Thymus (tissue), 11 donors: ENCODE results near the gene FAM228A. TPM values are rescaled to one million over a fixed set of nuclear protein-coding genes. Genes with fewer than 3 reads are reported as not detected.

Source experiments
- DNase-seq, 9 donors: peaks; one replicate each; pipeline ENCODE4 v3.0.0-alpha.2; 2013; ENCODE audit warnings: low spot score in 9 of 9, low read depth in 6 of 9, missing footprints in 1 of 9
- H3K27ac ChIP-seq, 2 donors: one replicate each; pipeline ENCODE4 v1.5.1; 2013; ENCODE audit warnings: control low read depth in 1 of 2, low read depth in 1 of 2, low read length in 1 of 2, mild to moderate bottlenecking in 1 of 2, moderate library complexity in 1 of 2
- H3K27me3 ChIP-seq, 2 donors: one replicate each; pipeline ENCODE4 v1.5.1; 2013; ENCODE audit warnings: low read length in 1 of 2; ENCODE audit not compliant: control insufficient read depth in 2 of 2, insufficient read depth in 1 of 2
- H3K36me3 ChIP-seq, 2 donors: one replicate each; pipeline ENCODE4 v1.5.1; 2013; ENCODE audit warnings: low read length in 1 of 2, mild to moderate bottlenecking in 1 of 2, moderate library complexity in 1 of 2; ENCODE audit not compliant: control insufficient read depth in 2 of 2, insufficient read depth in 2 of 2
- H3K4me1 ChIP-seq, 2 donors: one replicate each; pipeline ENCODE4 v1.5.1; 2013; ENCODE audit warnings: low read length in 2 of 2; ENCODE audit not compliant: control insufficient read depth in 2 of 2, insufficient read depth in 2 of 2
- H3K4me3 ChIP-seq, 2 donors: one replicate each; pipeline ENCODE4 v1.5.1; 2013; ENCODE audit warnings: low read length in 2 of 2, control low read depth in 1 of 2, mild to moderate bottlenecking in 1 of 2
- H3K9me3 ChIP-seq, 2 donors: one replicate each; pipeline ENCODE4 v1.5.1; 2013; ENCODE audit warnings: low read length in 1 of 2, mild to moderate bottlenecking in 1 of 2; ENCODE audit not compliant: control insufficient read depth in 2 of 2, insufficient read depth in 1 of 2
- WGBS: extraction: QIAGEN DNeasy Blood & Tissue Kit; methylation state at CpG from one replicate; pipeline ENCODE4 v1.1.7; 2013; 5-methylcytosine and 5-hydroxymethylcytosine counted together
- polyA plus RNA-seq: library from polyadenylated mRNA; stranded (reverse); fragments of 200-250 nt; gene quantifications from one replicate; pipeline ENCODE4 v1.2.3, GENCODE V29; 2013
- total RNA-seq: library from RNA; stranded (reverse); fragments of 120-200 nt; gene quantifications from one replicate; pipeline ENCODE4 v1.2.4, GENCODE V29; 2013
- donor health status: healthy.

FAM228A gene
- total and polyA plus RNA-seq, 2 donors: 0.66 to 0.96 TPM

- no peaks in the 10 kb centered on the region for H3K4me1 ChIP-seq
- H3K27ac ChIP-seq: no peak overlapping the region
- DNase-seq: no peak
- H3K27me3 ChIP-seq: no peaks in the 10 kb centered on the region
- 94% methylated on average over 17 of the region's 17 CpGs for WGBS
- H3K4me3 ChIP-seq: no peak overlapping the region
- H3K36me3 ChIP-seq: peaks cover 52 to 60% of the 10 kb centered on the region in 2 donors
- no peaks in the 10 kb centered on the region for H3K9me3 ChIP-seq
These were observed 34.7 kb downstream of the FAM228A start for GRCh38 chr2:24209389-24210105.

- Histone ChIP-seq H3K4me3 (no peak overlapping the region), H3K27me3 (no peaks in the 10 kb centered on the region), H3K36me3 (peaks cover 49 to 55% of the 10 kb centered on the region in 2 donors), H3K4me1 (no peaks in the 10 kb centered on the region), H3K27ac (no peak overlapping the region), H3K9me3 (no peaks in the 10 kb centered on the region)
- no peak for DNase-seq
- WGBS: 98% methylated on average over 2 of the region's 2 CpGs
These were observed 35.2 kb downstream of the FAM228A start for GRCh38 chr2:24210106-24210455.

- no peak for DNase-seq
- Histone ChIP-seq H3K4me1 (no peaks in the 10 kb centered on the region), H3K9me3 (no peaks in the 10 kb centered on the region), H3K27ac (no peak overlapping the region), H3K4me3 (no peak overlapping the region), H3K36me3 (peaks cover 48 to 54% of the 10 kb centered on the region in 2 donors), H3K27me3 (no peaks in the 10 kb centered on the region)
- 99% methylated on average over 21 of the region's 21 CpGs for WGBS
These were observed 35.9 kb downstream of the FAM228A start for GRCh38 chr2:24210723-24211122.

GRCh38 chr2:24211408-24211807 lies 36.6 kb downstream of the FAM228A start:
- Histone ChIP-seq H3K4me3 (no peak overlapping the region), H3K36me3 (peaks cover 51 to 60% of the 10 kb centered on the region in 2 donors), H3K27me3 (no peaks in the 10 kb centered on the region), H3K27ac (no peak overlapping the region), H3K9me3 (no peaks in the 10 kb centered on the region), H3K4me1 (no peaks in the 10 kb centered on the region)
- DNase-seq: no peak
- WGBS: 83% methylated on average over 7 of the region's 7 CpGs

- DNase-seq: no peak
- peaks cover 35 to 54% of the 10 kb centered on the region in 2 donors for H3K36me3 ChIP-seq
- no peaks in the 10 kb centered on the region for H3K27me3 ChIP-seq
- H3K9me3 ChIP-seq: no peaks in the 10 kb centered on the region
- H3K4me3 ChIP-seq: no peak overlapping the region
- 92% methylated on average over 3 of the region's 3 CpGs for WGBS
- no peaks in the 10 kb centered on the region for H3K4me1 ChIP-seq
- H3K27ac ChIP-seq: no peak overlapping the region
These were observed 40.0 kb downstream of the FAM228A start for GRCh38 chr2:24214880-24215279.

- no peak for DNase-seq
- no peaks in the 10 kb centered on the region for H3K4me1 ChIP-seq
- peaks cover 27 to 29% of the 10 kb centered on the region in 2 donors for H3K36me3 ChIP-seq
- no peak overlapping the region for H3K27ac ChIP-seq
- H3K4me3 ChIP-seq: no peak overlapping the region
- H3K27me3 ChIP-seq: no peaks in the 10 kb centered on the region
- 98% methylated on average over 20 of the region's 20 CpGs for WGBS
- no peaks in the 10 kb centered on the region for H3K9me3 ChIP-seq
These were observed 45.9 kb downstream of the FAM228A start for GRCh38 chr2:24220554-24221291.

- Histone ChIP-seq H3K36me3 (peaks cover 21 to 27% of the 10 kb centered on the region in 2 donors), H3K9me3 (no peaks in the 10 kb centered on the region), H3K27me3 (no peaks in the 10 kb centered on the region), H3K4me1 (no peaks in the 10 kb centered on the region), H3K4me3 (no peak overlapping the region), H3K27ac (no peak overlapping the region)
- WGBS: 97% methylated on average over 6 of the region's 6 CpGs
- no peak for DNase-seq
These were observed 46.6 kb downstream of the FAM228A start for GRCh38 chr2:24221343-24222050.

GRCh38 chr2:24222946-24223345 lies 48.1 kb downstream of the FAM228A start:
- Histone ChIP-seq H3K4me3 (no peak overlapping the region), H3K36me3 (peaks cover 19 to 21% of the 10 kb centered on the region in 2 donors), H3K4me1 (no peaks in the 10 kb centered on the region), H3K9me3 (no peaks in the 10 kb centered on the region), H3K27me3 (no peaks in the 10 kb centered on the region), H3K27ac (no peak overlapping the region)
- WGBS: 81% methylated on average over 6 of the region's 6 CpGs
- DNase-seq: no peak
